NCI-H1694 treated with DMSO at 0.1 percent for 48 hours (cell line): Measurements from ENCODE around the gene MORN1.

Source experiments
- DNase-seq: peaks from one replicate; lab custom pipeline; 2025; lab: John Stamatoyannopoulos, UW

The MORN1 gene

DNA sequence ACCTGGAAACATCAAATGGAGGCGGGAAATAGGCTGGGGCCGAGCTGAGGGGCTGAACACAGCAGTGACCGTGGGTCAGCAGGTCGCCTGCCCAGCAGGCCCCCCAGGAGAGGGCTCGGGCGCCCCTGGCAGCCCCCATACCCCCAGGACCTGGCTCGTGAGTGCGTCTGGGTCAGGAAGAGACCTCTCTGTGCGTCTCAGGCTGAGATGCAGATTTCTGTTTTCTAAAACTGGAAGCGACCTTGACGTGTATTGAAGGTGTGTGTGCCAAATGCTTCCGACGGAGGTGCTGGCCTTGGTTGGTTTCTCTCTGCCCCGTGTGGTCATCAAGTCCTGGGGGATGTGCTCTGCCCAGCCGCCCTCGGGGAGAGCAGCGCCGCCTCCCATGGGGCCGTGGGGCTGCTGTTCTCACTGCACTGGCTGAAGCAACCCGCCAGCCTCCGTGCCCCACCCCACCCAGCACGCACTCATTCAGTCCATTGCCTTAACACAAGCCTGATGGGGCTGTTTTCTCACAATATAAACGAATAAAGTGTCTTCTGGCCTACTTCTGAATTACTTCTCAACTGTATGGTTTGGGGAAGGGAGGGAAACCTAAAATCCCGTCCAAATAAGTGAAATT lies 13.6 kb upstream of the MORN1 start:
- no peak for DNase-seq

DNA sequence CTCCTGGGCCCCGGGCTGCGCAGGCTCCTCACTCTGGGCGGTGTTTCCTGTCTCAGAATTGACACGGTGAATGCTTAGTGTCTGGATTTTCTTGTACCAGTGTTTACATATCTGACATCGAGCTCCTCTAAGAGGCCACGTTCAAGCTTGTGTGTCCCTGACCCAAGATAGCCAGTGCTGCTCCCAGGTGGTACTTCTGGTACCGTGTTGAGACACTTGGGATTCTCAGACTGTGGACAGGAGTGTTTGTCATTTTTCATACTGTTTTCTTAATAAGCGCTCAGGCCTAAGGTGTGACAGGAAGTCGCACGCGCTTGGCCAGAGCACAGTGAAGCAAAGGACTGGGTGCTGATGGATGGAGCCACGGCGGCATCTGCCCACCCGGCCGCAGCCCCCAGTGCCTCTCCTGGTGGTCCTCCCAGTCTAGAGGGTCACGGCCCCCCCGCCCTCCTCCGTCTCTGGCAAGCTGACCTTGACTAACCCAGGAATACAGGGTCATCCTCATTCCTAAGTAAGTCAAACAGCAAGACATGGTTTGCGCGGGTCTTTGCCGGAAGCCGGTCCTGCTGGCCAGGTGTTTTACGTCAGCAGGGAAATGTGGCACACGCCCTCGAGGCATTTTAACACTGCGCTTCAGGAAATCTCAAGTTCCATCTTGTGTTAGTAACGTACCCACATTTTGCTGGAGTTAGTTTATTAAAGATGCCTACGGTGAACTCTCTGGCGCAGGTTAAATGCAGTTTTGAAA lies 13.0 kb upstream of the MORN1 start:
- DNase-seq: no peak

DNA sequence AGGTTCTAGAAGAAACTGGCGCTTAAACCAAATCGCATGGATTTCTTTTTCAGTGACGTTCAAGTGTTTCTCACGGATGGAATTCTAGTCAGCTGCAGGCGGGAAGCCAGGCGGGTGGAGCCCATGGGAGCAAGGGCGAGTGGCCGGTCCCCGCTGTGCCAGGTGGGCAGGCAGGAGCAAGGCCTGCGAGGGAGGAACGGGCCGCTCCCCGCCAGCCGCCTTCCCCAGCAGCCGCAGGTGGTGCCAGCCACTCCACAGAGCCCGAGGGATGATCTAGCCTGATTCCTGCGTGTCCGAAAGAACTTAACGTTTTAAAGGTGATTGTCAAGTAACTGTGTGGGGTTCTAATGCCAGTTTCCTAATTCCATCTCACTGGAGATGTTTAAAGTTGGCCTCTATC lies 11.9 kb upstream of the MORN1 start:
- no peak for DNase-seq

DNA sequence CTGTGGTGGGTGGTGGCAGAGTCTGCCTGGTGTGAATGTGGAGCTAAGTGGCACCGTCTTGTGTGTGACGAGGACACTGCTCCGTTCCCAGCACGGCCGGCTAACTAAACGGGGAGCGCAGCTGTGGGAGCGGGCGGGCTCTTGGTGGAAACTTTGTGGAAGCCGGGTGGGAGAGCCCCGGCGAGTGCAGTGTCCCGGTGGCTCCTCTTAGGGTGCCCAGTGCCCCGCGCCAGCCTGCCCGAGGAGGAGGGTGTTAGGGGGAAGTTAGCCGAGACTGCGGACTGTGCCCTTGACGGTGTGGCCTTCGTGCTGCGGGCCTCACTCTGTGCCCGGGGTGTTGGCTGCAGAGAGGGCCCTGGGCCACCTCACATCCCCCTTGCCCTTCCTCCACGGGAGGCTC lies 11.1 kb upstream of the MORN1 start:
- no peak for DNase-seq

DNA sequence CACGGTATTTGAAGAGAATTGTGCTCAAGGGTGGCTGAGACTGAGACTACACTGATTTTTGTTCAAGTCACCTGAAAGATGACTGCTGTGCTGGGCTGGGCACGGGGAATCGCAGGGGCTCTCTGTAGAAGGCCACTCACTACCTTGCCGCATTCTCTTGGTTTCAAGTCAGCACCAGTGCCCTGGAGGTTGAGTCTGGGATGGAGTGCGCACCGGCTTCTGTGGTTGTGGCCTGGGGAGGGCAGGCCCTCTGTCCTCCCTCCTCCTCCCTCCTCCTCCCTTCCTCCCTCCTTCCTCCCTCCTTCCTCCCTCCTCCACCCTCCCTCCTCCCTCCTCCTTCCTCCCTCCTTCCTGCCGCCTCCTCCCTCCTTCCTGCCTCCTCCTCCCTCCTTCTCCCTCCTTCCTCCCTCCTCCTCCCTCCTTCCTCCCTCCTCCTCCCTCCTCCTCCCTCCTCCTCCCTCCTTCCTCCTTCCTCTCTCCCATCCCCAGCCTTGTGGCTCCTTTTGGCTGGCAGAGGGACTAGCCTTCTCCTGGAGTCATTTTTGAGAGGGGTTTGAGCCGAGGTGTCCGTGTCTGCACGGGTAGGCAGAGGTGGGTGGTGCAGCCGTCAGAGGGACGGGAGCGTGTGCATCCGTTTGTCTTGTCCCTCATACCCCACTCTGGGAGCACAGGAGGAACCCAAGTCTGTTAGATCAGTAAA lies 9.7 kb upstream of the MORN1 start:
- no peak for DNase-seq

DNA sequence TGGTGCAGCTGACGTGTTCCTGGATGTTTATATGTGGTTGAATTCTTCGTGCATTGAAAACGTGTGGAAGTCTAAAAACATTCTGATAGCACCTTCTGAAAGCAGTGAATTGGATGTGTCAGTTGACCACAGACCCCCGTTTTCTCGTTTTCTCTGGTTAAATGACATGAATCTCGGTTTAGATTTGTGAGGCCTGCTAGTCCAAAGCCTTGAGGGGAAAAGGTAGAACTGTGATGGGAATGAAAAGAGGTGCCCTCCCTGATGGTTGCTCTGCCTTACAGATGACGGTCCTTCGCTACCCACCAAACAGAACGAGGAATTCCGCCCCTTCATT lies 9.2 kb upstream of the MORN1 start:
- no peak for DNase-seq

DNA sequence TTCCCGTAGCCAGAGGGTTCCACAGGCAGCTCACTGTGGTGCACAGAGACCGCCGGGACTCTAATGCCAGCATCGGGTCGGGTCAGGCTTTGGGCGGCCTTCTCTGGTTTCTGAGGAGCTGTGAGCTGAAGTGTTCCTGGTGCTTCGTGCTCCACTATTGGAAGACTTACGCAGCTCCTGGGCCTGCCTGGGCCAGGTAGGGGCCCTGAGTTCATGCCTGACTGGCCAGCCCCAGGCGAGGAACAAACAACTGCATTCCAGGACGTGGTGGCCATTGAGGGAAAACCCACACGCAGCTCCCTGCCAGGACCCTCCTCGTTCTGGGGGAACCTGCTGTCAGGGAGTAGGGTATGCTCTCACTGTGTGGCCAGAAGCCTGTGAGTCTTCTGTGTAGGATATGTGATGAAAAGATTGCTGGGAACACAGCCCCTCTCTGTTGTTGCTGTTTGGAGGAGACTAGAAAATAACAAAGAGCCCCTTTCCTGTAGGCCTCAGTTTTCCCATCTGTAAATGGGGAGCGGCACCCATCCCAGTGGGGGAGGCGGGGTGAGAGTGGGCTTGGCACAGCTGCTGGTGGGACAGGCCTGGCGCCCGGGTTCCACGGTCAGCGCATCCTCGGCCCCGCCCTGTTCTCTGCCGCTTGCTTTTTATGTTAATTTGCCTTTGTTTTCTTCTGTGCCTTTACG lies 8.7 kb upstream of the MORN1 start:
- DNase-seq: no peak

DNA sequence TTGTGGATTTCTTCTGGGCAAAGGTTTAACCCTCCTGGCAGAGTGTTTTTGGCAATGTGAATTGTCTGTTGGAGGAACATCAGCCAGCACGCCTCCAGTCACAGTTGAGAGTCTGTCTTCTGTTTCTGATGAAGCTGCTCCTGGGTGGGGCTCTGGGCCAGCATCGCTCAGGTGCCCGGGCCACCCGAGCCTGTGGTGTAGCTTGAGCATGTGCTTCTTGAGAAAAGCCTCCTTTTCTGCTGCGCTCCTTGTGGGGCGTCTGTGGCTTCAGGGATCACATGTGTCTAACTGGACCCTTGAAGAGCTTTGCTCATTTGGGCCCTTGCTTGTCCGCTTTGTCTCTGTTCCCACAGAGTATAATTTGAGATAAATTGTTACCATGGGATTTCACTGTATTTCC lies 7.5 kb upstream of the MORN1 start:
- no peak for DNase-seq

DNA sequence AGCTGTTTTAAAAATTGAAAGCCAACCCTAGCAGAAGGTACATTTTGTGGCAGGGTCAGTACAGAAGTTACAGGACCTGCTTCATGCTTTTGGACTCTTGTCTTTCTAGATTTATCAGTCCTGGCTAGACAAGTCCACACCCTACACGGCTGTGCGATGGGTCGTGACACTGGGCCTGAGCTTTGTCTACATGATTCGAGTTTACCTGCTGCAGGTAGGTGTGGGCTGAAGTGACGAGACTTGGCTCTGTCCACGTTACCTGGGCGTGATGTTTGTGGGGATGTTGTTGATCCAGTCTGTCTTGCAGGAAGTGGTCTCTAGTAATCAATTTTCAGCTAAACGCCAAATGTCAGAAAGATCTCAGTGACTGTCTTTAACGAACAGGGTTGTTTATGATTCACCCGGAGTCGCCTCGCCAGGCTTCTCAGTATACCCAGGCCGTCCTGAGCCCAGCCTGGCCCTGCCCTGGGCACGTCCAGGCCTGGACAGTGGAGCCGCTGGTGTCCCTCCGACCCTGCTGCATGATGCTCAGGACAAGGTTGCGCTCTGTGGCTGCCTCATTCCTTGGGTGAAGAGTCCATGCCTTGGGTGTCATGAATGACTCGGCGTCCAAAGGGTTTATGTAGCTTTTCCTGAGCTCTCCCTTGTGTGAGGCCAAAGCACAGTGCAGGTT lies 5.8 kb upstream of the MORN1 start:
- DNase-seq: no peak

DNA sequence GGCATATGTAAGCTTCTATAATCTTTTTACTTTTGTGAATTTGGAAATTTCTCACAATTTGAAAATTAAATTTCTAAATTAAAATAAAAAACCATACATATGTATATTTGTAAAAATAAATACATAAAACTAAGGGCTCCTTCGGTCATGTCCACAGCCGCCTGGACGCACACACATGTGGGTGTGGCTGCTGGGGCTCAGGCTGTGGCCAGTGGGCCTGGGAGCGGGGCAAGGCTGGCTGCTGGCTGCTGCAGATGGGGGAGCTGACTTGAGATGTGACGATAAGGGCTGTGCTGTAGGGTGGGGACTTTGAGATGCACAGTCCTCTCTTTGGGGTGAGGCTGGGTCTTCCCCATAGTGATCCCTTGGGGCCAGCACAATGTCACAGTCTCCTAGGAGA lies 5.1 kb upstream of the MORN1 start:
- no peak for DNase-seq

DNA sequence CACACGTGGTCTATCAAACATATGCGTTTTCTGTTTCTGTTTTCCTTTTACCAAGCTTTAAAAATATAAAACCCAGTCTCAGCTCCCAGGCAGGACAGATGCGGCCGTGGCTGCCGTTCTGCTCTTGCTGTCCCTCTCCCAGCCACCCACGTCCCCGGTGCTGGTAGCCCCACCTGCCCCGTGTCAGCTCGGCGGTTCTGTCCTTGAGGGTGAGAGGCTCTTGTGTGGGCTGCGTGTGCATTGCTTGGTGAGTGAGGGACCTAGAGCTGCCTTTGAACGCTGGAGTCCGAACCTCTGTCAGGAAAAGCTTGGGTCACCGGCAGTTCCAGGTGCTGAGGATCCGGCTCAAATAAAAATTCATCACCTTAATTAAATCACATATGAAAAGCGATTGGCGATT lies 4.7 kb upstream of the MORN1 start:
- DNase-seq: no peak

DNA sequence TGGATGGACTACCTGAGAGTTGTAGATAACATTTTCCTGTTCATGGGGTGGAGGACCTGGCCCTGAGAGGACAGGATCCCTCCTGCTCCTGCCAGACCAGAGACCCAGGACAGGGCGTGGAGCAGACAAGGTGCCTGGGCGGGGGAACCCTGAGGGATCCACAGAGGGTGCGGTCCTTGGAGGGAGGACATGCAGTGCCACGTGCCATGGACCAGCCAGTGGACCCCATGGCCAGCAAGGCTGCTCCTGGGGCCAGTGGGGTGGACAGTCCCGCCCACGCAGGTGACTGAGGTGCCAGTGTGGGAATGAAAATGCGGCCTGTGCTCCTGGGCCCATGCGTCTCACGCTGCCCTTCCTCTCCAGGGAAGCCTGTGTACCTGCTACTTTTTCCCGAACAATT lies 3.9 kb upstream of the MORN1 start:
- no peak for DNase-seq

DNA sequence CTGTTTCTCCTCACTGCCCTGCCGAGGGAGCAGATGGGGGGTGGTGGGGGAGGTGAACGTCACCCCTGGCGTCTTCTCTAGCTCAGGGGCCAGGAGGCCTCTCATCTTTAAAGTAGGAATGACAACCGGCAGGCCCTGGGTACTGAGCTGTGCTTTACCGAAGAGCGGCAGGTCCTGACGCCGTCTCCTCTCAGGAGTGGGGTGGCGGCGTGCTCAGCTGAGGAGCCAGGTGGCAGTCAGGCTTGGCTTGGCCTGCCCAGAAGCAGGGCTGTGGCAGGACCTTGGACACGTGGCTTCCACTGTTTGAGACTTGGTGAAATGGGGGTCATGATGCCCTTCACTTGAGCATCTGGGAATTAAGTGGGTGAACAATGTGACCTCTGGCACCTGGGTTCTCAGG lies 3.4 kb upstream of the MORN1 start:
- DNase-seq: no peak

DNA sequence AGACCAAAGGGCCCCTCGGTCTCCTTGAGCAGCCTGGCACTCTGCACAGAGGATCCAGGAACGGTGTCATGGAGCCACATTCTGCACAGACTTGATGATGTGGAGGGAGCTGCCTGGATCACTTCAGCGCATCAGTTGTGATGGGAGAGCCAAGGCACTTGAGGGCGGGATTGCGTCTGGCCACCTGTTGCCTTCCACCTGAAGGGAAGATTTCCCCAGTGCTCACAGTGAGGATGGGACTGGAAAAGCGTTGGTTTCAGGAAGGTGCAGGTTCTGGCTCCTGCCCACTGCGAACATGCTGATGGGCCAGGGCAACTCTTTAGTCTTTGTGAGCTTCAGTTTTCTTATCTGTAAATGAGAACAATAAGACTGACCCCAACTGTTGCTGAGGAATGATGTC lies 2.9 kb upstream of the MORN1 start:
- DNase-seq: no peak

DNA sequence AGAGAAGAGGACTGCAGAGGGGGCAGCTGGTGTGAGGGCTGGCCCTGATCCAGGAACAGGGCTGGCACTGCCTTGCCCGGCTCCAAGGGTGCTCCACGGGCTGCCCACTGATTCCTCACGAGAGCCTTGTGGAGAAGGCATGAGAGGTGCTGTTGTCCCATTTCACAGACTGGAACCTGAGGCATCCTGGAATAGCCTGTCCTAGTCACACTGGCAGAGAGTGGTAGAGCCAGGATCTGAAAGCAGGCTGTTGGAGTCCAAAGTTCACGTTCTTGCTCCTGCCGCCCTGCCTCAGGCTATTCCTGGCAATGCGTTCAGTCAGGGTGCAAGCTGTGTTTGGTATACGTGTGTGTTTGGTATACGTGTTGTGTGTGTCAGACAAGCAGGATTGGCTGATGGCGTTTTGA lies 2.1 kb upstream of the MORN1 start:
- no peak for DNase-seq

DNA sequence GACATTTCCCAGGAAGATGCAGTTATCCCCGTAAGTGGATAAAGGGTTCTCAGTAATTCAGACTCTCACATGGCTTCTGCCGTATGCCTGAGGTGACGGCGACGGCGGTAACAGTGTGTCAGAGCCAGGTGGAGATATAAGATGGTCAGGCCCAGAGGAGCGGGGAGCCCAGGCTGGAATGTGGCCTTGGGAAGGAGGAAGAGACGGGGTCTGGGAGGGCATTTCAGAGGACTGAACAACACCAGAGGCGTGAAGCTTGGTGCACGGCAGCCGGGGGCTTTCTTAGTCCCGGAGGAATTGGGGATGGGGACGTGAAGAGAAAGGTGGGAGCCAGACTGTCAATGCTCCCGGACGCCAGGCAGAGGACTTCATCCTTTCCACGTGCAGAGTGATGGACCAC lies 1.3 kb upstream of the MORN1 start:
- DNase-seq: no peak

DNA sequence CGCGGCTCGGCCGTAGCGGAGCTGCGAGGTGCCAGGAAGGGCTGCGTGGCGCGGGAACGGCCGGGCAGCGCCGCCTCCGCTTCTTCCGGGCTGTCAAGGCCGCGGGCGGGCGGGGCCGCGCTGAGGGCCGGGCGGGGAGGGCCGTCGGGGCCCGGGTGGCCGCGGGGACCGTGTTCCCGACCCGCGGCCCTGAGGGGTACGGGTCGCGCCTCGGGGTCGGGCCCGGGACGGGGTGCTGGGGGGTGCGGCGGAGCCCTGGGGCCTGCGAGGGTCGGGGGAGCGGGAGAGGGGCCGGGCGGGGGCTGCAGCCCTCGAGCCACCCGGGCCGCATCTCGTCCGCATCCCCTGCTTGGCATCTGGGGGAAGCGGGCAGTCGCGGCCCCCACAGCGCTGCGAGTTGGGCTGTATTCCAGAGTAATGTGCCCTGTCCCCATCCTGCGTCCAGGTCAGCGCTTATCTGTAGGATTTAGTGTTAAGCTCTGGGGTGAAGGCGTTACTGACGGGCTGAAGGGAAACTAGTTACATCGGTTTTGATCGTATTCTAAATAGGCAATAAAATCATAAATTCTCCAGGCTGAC lies 666 bp upstream of the MORN1 start:
- no peak for DNase-seq

DNA sequence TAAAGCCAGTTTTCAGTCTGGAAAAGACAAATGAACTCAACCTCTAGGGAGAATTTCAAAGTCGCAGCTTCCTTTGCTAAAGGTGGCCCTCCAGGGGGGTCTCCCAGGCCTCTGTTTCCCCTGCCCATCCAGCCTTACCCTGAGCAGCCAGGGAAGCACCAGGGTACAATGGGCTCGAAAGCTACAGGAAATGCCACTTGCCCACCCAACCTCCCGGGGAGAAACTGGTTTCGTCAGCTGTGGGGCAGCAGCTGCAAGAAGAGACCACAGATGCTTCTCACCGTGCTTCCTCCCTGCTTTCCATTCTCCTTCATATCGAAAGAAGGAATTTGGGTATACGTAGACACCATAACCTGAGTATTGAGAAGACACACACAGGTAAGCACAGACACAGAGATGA lies 1.7 kb downstream of the MORN1 start:
- no peak for DNase-seq

DNA sequence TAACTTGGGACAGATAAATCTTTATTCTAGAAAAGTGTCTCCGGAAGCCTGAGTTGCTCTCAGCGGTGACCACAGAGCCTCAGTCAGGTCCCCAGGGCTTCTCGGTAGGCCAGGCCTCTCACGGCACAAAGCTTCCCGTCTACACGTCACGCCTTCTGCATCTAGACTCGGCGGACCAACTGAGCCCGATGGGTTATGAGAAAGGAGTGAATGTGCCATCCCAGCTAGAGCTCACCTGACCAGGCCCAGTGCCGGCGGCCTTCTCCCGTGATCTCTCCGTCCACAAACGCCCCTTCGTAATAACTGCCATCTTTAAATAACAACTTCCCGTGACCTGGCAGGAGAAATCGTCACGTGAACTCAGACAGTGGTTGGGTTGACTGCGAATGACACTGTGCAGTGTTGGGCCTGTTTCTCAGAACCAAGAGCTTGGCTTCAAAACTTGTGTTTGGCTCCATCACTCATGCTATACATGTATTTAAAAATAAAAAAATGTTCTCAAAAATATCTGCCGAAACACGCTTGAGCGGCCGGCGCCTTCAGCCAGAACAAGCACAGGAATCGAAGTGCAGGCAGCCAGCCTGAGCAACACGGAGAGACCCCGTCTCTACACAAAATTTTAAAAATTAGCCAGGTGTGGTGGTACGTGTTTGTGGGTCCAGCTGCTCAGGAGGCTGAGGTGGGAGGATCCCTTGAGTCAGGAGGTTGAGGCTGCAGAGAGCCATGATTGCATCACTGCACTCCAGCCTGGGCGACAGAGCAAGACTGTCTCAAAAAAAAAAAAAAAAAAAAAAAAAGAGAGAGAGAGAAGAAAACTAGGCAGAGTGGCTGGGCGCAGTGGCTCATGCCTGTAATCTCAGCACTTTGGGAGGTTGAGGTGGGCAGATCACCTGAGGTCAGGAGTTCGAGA lies 3.1 kb downstream of the MORN1 start:
- DNase-seq: no peak

DNA sequence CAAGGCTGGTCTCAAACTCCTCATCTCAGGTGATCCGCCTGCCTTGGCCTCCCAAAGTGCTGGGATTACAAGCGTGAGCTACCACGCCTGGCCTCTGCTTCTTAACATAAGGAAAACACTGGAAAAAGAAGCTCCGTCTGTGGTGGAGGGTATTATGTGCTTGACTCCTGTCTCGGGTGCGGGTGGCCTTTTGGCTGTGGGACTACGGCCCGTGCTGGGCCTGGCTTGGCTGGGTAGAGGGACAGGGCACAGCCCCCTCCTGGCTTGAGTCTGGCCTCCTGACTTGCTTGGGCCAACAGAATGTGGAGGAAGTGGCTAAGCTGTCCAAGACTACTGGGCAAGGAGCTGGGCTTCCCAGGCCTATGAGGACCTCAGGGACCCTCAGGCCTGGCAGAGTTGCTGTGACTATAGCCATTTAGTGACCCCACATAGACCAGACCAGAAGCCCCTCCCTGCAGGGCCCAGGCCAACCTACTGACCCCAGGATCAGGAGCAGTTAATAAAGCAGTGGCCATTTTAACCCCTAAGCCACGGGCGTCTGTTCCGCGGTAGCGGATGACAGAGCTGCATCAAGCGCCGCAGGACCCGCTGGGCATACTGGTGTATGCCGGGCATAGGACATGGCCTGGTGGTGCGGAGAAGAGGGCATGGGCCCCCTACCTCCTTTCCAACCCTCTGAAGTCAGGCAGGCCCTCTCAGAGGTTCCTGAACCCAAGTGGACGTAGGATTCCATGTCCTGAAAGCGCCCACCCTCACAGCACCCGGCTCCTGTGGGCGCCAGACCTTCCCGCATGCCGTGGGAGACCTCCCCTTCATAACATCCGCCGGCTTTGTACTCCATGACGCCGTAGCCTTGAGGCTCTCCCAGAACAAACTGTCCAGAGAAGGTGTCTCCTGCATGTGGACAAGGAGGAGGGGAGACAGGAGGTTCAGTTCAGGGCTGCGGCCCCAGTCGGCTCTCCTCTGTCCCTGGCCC lies 4.4 kb downstream of the MORN1 start:
- no peak for DNase-seq
